Osteoblast (primary cell): Measurements from ENCODE around the gene CD151. TPM values are rescaled to one million over a fixed set of nuclear protein-coding genes. Genes with fewer than 3 reads are reported as not detected.

Experiments used
- DNase-seq: peaks from one replicate; pipeline ENCODE4 v3.0.0; 2011; ENCODE audit warnings: low spot score, mixed read lengths; ENCODE audit not compliant: insufficient read length; ENCODE audit errors: missing footprints
- H2AFZ ChIP-seq: 2 replicates; pipeline ENCODE4 v1.6.0; 2011; ENCODE audit warnings: mild to moderate bottlenecking, low read length
- H3K27ac ChIP-seq: 2 replicates; pipeline ENCODE4 v1.5.1; 2011; ENCODE audit warnings: mild to moderate bottlenecking, low read depth, low read length, moderate library complexity
- H3K27me3 ChIP-seq: 2 replicates; pipeline ENCODE4 v1.6.0; 2012; ENCODE audit warnings: mild to moderate bottlenecking, control low read depth, inconsistent platforms, low read length, moderate library complexity; ENCODE audit not compliant: insufficient read depth
- H3K36me3 ChIP-seq: 2 replicates; pipeline ENCODE4 v1.5.1; 2011; ENCODE audit warnings: mild to moderate bottlenecking, low read length, control low read depth, moderate library complexity; ENCODE audit not compliant: insufficient read depth
- H3K4me1 ChIP-seq: 2 replicates; pipeline ENCODE4 v1.5.1; 2011; ENCODE audit warnings: mild to moderate bottlenecking, low read length, control low read depth, moderate library complexity; ENCODE audit not compliant: insufficient read depth
- H3K4me2 ChIP-seq: 2 replicates; pipeline ENCODE4 v1.6.0; 2011; ENCODE audit warnings: mild to moderate bottlenecking, low read length; ENCODE audit not compliant: insufficient read depth
- H3K4me3 ChIP-seq: fragments of 200-600 bp; sonication (generic); 3 replicates; pipeline ENCODE4 v1.5.1; 2012; ENCODE audit warnings: mild to moderate bottlenecking, low read length, inconsistent platforms; ENCODE audit not compliant: insufficient read depth
- H3K79me2 ChIP-seq: 2 replicates; pipeline ENCODE4 v1.6.0; 2012; ENCODE audit warnings: mild to moderate bottlenecking, low read length, control low read depth, inconsistent platforms; ENCODE audit not compliant: insufficient read depth
- H3K9me3 ChIP-seq: 2 replicates; pipeline ENCODE4 v1.5.1; 2011; ENCODE audit warnings: low read depth, low read length, control low read depth
- H4K20me1 ChIP-seq: 2 replicates; pipeline ENCODE4 v1.6.0; 2012; ENCODE audit warnings: mild to moderate bottlenecking, low read length, control low read depth; ENCODE audit not compliant: insufficient read depth
- total RNA-seq: library from RNA; depleted of rRNA; stranded (reverse); fragments of >200 nt; gene quantifications from 2 replicates; pipeline ENCODE4 v1.2.3, GENCODE V29; 2012
- TF ChIP-seq, protein P1 (sequence below): IDR thresholded peaks from 2 replicates; pipeline ENCODE4 v1.5.1; 2011; ENCODE audit warnings: mild to moderate bottlenecking, low read depth, low read length, moderate library complexity; ENCODE audit errors: extremely low read depth

CD151 gene
- total RNA-seq, 1 donor = 416 TPM

DNA sequence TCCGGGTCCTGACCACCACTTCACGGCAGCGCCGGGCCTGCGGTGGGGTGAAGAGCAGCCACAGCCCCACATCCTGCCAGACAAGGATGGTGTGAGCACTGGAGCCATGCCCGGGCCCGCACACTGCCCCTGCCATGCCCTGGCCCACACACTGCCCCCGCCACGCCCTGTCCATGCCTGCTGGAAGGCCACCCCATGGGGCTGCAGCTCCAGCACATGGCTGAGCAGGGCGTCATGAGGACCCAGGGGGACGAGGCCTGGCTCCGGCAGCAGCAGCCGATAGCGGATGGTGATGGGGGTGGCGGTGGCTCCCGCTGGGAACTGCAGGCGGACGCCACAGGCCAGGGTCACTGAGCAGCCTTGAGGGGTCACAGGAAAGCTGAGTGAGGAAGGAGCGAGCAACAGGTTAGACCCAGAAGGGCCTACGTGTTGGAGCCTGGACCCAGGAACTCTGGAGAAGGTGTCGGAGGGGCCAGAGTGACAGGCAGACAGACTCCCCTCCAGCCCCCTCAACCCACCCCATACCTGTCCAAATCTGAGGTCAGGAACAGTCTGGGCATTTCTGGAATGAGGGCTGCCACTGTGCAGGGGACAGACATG is 30.6 kb upstream of the CD151 start:
- Histone ChIP-seq H3K4me2 (no peak overlapping the region), H3K79me2 (peaks cover 14% of the 10 kb centered on the region), H2AFZ (no peak overlapping the region), H3K27me3 (no peaks in the 10 kb centered on the region), H3K4me1 (peaks cover 17% of the 10 kb centered on the region), H4K20me1 (no peaks in the 10 kb centered on the region), H3K9me3 (no peaks in the 10 kb centered on the region), H3K4me3 (no peak overlapping the region), H3K36me3 (peaks cover 23% of the 10 kb centered on the region), H3K27ac (no peak overlapping the region)
- TF ChIP-seq, protein P1, sequence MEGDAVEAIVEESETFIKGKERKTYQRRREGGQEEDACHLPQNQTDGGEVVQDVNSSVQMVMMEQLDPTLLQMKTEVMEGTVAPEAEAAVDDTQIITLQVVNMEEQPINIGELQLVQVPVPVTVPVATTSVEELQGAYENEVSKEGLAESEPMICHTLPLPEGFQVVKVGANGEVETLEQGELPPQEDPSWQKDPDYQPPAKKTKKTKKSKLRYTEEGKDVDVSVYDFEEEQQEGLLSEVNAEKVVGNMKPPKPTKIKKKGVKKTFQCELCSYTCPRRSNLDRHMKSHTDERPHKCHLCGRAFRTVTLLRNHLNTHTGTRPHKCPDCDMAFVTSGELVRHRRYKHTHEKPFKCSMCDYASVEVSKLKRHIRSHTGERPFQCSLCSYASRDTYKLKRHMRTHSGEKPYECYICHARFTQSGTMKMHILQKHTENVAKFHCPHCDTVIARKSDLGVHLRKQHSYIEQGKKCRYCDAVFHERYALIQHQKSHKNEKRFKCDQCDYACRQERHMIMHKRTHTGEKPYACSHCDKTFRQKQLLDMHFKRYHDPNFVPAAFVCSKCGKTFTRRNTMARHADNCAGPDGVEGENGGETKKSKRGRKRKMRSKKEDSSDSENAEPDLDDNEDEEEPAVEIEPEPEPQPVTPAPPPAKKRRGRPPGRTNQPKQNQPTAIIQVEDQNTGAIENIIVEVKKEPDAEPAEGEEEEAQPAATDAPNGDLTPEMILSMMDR = no peak
- no peak for DNase-seq

DNA sequence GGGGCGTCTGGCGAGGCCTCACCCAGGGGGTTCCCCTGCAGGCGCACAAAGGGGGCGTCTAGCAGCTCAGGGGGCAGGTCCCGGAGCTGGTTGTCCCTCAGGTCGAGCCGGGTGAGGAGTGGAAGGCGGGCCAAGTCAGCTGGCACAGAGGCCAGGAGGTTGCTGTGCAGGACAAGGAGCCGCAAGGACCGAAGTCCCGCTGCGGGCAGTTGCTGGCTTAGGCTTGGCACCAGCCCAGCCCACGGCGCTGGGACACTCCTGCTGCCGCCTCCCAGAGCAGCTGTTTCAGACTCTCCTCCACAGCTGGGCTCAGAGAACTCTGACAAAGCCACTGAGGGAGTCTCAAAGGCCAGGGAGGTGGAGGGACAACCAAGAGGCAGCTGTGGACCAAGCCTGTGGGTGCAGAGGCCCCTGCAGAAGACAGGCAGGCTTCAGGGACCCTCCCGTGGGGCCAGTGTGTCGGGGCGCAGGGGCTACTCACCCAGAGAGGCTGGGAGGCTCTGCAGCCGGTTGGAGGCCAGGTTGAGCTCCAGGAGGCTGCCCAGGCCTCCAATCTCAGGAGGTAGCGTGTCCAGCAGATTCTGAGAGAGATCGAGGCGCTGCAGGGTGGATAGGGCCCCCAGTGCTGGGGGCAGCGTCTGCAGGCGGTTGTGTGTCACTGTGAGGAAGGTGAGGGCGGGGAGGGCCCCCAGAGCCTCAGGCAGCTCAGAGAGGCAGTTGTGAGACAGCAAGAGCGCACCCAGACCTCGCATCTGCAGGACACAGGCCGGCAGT is 29.9 kb upstream of the CD151 start:
- H3K79me2 ChIP-seq = peaks cover 14% of the 10 kb centered on the region
- peaks cover 17% of the 10 kb centered on the region for H3K4me1 ChIP-seq
- no peak overlapping the region for H3K27ac ChIP-seq
- no peak overlapping the region for H3K4me3 ChIP-seq
- TF ChIP-seq, protein P1 = no peak
- no peaks in the 10 kb centered on the region for H3K27me3 ChIP-seq
- H3K36me3 ChIP-seq = peaks cover 23% of the 10 kb centered on the region
- H3K4me2 ChIP-seq = no peak overlapping the region
- no peaks in the 10 kb centered on the region for H4K20me1 ChIP-seq
- no peak overlapping the region for H2AFZ ChIP-seq
- no peaks in the 10 kb centered on the region for H3K9me3 ChIP-seq
- DNase-seq = no peak

DNA sequence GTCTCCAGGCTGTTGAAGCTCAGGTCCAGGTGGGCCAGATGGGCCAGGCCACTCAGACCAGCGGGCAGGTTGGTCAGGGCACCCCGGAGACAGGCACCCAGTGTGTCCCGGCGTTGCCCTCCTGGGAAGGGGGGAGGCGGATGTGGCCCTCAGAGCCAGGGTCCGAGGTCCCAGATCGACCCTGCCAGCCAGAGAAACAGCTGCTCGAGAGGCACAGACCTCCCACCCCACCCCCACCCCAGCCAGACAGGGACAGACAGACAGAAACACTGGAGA is 29.3 kb upstream of the CD151 start:
- peak overlapping the region; percentile 74 for H3K4me3 ChIP-seq
- peaks cover 19% of the 10 kb centered on the region for H3K4me1 ChIP-seq
- H3K79me2 ChIP-seq = peaks cover 16% of the 10 kb centered on the region
- peak overlapping the region; percentile 87 for H3K4me2 ChIP-seq
- no peak overlapping the region for H2AFZ ChIP-seq
- DNase-seq = no peak
- no peaks in the 10 kb centered on the region for H3K27me3 ChIP-seq
- H3K27ac ChIP-seq = no peak overlapping the region
- H3K9me3 ChIP-seq = no peaks in the 10 kb centered on the region
- peaks cover 23% of the 10 kb centered on the region for H3K36me3 ChIP-seq
- TF ChIP-seq, protein P1 = no peak
- H4K20me1 ChIP-seq = no peaks in the 10 kb centered on the region

DNA sequence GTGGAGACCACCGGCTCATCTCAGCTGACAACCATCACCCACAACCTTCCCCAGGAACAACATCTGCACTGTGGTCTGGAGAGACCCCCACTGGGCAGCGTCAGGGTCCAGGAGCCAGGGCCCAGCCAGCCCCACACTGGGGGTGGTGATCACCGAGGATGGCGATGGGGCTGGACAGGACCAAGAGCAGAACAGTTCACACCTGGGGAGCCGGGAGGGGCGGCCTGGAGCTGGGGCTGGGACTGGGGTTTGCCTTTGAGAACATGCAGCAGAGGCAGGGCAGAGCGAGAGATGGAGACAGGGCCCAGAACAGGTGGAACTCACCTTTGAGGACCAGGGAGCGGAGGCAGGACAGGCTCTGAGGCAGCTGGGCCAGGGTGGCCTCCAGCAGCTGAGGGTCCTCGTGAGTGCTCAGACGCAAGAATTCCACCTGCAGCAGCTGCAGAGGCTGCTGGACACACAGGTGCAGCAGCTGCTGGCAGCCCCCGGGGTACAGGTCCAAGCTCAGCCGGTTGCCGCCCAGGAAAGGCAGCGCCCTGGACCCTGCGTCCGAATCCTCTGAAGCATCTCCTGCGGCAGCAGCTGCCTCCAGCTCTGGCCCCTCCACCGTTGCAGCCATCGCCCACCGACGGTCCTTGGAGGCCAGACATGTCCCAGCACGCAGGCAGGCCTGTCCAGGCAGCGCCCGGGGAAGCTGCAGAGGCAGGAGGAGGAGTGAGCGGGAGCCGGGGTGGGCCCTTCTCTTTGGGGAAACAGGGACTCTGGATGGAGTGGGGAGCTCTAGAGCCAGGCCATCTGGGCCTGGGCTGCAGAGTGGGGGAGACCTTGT is 28.8 kb upstream of the CD151 start:
- Histone ChIP-seq H3K4me1 (peaks cover 23% of the 10 kb centered on the region), H3K27ac (no peak overlapping the region), H3K4me2 (peak overlapping the region; percentile 87), H3K9me3 (no peaks in the 10 kb centered on the region), H3K27me3 (no peaks in the 10 kb centered on the region), H2AFZ (peak overlapping the region; percentile 31), H4K20me1 (no peaks in the 10 kb centered on the region), H3K36me3 (peaks cover 23% of the 10 kb centered on the region), H3K79me2 (peaks cover 22% of the 10 kb centered on the region), H3K4me3 (peak overlapping the region; percentile 74)
- TF ChIP-seq, protein P1 = no peak
- peak; percentile 97 for DNase-seq
